GM19023 (cell line): ENCODE data around the gene TMEM45A.

Experiments used
- ATAC-seq: cut with Tn5 transposase; IDR thresholded peaks from one replicate; pipeline ENCODE4 v1.9.1; 2021; ENCODE audit warnings: mild to moderate bottlenecking, moderate library complexity; ENCODE audit not compliant: unreplicated experiment

Gene TMEM45A

DNA sequence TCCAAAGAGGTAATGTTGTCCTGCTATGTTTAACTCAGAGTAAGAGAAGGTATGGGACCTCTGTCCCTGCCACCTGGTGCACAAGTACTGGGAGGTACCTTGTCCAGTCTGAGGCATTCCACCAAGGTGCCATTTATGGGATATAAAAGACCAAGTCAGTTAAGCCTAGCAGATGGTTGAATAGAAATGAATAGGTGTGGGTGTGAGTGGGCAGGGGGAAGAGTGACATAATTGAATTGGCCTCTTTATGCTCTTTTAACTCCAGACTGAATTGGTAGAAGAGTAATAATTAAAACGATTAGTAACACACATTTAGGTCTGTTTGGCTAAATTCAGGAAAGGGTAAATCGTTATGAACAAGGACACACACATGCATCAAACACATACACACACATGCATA lies 117.5 kb downstream of the TMEM45A start:
- ATAC-seq = no peak

GRCh38 chr3:100611221-100611620 lies 118.8 kb downstream of the TMEM45A start:
- no peak for ATAC-seq

DNA sequence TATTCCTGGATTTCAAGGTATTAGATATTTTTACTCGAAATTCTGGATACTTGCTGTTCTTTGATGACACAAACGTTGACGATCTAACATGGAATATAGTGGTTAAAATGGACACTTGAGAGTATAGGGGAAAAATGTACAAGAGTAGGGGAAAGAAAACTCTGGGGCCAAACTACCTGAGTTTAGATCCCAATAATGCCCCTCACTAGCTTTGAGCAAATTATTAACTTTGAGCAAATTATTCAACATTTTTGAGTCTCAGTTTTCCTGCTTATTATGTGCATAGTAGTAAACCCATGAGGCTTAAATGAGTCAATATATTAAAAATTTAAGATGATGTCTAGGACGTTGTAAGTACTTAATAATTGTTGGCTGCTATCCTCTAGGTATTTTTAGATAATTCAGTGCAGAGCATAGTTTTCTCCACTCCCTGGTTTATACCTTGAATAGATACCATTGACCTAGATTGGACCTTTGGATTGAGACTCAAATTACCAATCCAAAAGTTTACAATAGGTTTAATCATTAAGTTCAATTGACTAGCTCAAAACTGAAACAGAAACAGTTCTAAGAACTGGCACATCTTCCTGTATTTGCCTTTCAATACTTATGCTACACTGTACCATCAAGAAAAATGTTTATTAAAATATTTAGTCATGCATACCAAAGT lies 121.4 kb downstream of the TMEM45A start:
- no peak for ATAC-seq

DNA sequence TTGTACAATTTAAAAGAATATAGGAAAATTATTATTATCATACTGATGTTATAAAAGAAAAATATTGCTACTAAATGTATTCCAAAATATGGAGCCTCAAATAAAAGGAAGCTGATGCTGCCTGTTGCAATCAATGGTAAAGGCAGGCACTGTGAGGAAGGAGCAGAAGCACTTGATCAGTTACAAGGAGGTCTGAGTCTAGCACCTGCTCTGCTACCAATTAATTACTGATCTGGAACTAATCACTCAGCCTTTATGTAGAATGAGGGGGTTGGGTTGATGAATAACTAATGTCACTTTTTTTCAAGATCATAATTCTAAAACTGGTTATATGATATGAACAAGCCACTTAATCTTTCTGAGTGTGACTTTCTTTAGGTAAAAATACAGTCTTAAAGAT lies 122.5 kb downstream of the TMEM45A start:
- no peak for ATAC-seq

DNA sequence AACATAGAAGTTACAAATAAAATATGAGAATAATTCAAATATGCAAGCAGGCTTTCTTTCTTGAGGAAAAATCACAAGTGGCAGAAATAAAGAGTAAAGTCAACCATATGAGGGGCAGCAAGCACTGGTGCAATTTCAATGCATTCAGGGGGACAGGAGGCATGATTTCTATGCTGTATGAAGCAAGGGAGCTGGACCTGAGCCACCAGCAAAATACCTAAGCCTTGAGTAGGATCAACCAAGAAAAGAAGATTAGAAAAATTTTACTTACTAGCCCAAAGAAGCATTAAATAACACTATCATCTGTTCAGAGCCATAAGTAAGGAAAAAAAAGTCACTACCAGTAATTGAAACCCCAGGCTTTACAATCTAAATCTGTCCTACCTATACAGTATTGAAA lies 123.3 kb downstream of the TMEM45A start:
- no peak for ATAC-seq

DNA sequence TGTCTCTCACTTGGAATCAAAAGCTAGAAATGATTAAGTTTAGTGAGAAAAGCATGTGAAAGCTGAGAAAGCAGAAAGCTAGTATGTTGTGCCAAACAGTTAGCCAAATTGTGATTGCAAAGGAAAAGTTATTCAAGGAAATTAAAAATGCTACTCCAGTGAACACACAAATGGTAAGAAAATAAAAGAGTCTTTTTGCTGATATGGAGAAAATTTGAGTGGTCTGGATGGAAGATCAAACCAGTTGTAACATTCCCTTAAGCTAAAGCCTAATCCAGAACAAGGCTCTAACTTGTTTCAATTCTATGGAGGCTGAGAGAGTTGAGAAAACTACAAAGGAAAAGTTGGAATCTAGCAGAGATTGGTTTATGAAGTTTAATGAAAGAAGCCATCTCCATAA lies 128.8 kb downstream of the TMEM45A start:
- ATAC-seq = no peak
